HG02852 (cell line): ENCODE measurements around the gene MCAT.
"Not testable (repeated sequence)": the region's sequence is repeated elsewhere in the genome, so short reads cannot be mapped to it uniquely, and the experiment has no call there.

Experiments
- ATAC-seq: cut with Tn5 transposase; IDR thresholded peaks from one replicate; pipeline ENCODE4 v1.9.1; 2021; ENCODE audit warnings: mild to moderate bottlenecking, moderate library complexity; ENCODE audit not compliant: unreplicated experiment

The MCAT gene

DNA sequence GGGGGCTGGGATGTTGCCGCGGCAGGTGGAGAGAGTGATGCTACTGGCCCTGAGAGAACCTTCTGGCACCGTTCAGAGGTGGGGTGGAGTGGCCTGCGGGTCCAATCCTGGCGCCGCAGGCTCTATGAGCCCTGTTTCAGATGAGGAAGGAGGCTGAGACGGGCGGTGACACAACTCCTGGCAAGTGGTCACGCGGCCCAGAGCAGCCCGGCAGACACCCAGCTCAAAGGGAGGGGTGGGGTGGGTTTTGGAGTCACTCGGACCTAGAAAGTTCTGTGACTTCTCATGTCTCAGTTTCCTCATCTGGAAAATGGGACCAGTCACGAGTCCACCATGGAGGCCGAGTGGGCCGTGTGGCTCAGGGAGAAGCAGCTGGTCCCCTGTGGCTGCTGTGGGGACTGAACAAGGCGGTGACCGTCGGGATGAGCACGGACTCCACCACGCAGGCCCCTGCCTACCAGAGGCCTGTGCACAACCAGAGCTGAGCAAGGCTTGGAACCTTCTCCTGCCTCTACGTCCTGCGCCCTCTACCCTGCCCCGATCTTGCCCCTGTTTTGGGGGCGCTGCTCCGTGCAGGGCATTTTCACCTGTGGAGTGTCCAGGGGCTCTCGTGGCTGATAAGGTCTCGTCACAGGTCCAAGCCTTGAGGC is 11.8 kb upstream of the MCAT start:
- ATAC-seq: no peak

DNA sequence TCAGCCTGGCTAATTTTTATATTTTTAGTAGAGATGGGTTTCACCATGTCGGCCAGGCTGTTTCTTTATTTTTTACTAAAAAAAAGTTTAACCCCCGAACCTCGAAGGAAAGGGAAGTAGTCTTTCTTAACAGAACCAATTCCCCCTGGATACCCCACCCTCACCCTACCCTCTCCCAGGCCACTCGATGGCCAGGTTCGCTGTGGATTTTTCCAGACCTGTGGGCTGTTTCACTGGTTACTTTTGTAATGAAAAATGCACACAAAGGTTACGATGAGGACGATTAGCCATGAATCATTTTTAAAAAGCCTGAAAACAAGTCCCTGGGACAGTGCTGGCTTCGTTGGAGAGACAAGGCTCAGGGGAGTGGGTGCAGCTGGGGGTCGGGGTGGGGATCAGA is 10.7 kb upstream of the MCAT start:
- ATAC-seq: no peak

DNA sequence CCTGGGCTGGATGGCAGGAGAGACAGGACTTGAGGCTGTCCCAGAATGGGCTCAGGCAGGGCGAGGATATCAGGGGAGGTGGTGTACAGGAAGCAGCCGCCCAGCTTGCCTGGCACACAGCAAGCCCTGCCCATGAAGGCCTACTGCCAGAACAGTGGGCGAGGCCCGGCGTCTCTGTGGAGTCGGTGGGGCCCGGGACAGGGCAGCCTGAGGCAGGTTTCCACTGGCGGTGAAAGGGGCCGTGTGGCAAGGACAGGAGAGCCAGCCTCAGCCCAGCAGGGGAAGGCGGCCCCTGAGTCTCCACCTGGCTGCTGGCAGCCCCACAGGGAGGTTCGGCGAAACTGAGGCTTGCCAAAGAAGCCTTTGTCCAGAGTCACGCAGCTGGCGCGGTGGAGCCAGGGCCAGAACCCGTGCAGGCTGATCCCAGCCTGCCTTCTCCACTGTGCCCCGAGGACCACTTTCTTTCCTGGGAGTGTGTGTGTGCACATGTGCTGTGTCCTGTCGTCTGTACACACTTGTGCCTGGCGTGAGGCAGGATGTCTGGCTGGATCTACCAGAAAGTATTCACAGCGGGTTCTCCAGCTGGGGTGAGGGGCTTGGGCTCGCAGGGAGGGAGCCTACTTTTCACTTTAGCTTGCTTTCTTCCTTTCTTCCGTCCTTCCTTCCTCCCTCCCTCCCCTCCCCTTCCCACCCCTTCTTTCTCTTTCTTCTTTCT is 9.3 kb upstream of the MCAT start:
- ATAC-seq: no peak

DNA sequence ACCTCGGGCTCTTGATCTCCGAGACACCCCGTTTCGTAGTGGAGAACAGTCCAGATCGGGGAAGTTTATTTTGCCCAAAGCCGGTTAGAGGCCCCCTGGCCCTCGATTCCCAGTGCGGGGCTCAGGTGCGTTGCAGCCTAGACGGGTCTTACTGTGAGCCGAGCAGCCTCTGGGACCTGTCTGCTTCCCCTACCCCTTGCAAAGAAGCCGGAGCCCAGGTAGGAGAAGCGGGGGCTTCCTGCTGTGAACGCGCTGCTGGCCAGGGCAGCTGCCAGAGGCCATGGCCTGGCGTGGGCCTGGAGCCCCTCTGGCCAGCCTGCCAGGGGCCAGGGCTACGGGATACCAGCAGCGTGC is 8.8 kb upstream of the MCAT start:
- no peak for ATAC-seq

DNA sequence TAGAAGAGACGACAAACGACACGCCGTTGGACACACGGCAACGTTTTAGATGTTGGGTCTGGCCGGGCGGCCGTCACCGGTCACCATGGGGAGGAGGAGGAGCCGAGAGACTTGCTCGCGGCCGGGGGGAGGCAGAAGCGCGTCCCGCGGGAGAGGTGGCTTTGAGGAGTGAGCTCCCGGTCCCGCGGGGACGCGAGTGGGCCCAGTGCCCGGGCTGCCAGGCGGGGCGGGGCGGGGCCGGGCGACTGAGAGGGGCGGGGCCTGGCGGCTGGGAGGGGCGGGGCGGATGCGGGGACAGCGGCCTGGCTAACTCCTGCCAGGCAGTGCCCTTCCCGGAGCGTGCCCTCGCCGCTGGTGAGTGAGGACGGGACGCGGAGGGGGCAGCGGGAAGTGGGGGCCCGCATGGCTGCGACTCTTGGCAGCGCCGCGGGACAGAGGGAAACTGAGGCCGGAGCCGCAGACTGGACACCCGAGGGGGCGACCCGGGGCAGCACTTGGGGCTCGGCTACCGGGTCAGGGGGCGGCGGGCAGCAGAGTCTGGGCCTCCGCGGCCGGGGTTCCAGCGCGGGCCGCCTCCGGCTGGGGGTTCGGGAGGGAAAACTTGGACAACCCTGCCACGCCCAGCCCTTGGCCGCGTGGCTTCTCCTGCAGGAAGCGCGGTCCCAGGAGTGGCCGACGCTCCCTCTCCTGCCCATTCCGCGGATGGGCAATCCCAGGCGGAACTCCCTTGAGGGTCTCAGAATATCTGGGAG is 8.2 kb upstream of the MCAT start, which contains the start of gene TSPO:
TSPO (plus strand) TSS at position 309 of the 752 bp plus-strand sequence. CDS start 7,680 bp downstream, outside the sequence.
- ATAC-seq: no peak

DNA sequence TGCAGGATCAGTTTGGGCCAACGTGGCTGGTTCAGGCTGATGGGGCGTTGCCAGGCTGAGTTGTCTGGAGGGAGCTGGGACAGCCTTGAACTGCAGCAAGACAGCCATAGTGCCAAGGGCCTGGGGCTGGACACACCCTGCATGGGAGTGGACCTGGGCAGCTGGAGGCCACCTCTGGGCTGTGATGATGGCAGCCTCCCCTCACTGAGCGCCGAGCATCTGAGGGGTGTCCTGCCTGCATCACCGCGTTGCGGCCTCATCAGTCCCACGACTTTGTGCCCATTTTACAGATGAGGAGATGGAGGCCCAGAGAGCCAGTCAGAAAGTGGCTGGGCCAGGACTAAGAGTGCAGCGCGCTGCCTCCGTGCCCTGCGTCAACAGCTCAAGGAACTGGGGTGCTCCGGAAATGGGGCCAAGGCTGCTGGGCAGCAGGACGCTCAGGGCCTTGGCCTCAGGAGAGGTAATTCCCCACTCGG is 7.6 kb upstream of the MCAT start:
- no peak for ATAC-seq

DNA sequence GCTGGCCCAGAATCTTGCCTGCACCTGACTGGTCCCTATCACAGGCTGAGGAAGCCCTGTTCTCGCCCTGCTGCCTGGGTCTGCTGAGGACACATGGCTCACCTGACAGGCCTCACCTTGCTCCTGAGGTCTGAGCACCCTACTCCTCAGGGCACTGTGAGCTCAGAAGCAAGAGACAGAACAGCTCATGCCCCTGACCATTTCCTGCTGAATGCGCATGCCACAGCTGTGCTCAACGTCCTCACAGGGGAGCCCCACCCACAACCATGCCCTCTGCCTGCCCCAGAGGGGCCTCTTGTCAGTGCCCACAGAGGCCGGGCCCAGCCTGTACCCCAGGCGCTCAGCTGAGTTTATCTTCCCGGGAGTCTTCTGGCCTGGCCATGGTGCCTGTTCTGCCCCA is 5.4 kb upstream of the MCAT start:
- no peak for ATAC-seq

DNA sequence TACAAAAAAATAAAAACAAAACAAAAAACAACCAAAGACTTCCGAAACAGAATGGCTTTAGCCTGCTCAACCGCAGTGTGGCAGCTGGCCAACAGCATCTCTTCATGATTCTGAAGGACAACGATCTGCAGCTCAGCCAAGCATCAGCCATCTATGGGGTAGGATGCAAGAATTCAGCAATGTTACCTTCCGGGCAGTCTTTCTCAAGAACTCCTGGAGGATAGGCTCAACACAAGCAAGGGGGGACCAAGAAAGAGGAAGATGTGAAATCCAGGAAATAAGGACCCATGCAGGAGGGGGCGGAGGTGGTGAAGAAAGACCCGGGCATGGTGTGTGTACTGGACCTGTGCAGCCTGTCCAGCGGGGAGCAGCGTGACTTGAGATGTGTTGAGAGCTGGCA is 4.6 kb upstream of the MCAT start:
- ATAC-seq: no peak

DNA sequence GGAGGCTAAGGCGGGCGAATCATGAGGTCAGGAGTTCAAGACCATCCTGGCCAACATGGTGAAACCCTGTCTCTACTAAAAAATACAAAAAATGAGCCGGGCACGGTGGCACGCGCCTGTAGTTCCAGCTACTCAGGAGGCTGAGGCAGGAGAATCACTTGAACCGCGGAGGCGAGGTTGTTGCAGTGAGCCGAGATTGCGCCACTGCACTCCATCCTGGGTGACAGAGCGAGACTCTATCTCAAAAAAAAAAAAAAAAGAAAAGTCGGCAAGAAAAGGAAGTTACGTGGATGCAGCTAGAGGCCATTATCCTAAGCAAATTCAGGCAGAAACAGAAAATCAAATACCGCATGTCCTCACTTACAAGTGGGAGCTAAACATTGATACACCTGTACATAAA is 3.1 kb upstream of the MCAT start:
- not testable (repeated sequence) for ATAC-seq

DNA sequence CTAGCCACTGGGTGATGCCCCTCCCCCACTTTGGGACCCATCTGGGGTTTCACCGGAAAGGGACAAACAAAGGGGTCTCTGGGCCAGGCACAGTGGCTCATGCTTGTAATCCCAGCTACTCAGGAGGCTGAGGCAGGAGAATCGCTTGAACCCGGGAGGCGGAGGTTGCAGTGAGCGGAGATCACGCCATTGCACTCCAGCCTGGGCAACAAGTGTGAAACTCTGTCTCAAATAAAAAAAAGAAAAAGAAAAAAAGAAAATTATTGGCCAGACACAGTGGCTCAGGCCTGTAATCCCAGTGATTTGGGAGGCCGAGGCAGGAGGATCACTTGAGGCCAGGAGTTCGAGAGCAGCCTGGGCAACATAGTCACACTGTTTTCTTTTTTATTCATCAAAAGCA is 2.2 kb upstream of the MCAT start:
- ATAC-seq: not testable (repeated sequence)

DNA sequence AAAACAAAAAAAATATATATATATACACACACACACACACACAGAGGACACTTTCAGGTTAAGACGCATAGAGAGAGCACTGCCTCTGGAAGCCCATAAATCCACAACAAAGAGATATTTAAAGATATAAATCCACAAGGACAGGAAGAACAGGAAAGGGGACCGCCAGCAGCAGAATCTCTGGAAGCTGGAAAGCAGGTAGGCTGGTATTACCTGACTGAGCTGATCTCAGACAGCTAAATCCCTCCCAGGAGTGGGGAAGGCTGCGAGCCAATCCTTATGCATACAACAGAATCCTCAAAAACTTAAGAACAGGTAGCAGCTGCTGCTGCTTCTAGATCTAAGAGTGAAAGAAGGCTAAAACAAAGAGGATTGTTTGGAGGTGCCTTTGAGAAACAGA is 1.8 kb upstream of the MCAT start:
- no peak for ATAC-seq

DNA sequence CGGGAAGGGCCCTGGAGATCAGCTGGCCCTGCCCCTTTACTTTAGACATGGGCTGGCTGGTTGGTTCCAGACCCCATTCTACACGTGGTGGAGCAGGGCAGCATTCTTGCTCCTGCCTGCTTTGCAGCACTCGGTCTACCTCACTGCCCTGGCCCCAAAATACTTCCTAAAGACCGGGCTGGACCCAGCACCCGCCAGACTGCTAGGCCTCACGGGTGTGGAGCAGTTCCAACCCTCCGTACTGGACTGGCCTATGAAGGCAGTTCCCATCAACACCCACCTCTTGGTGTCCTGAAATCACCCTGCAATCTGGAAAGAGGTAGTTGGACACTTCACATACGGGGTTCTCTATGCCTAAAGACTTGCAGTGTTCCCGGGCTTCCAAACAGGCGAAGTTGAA is 6.4 kb downstream of the MCAT start:
- no peak for ATAC-seq

DNA sequence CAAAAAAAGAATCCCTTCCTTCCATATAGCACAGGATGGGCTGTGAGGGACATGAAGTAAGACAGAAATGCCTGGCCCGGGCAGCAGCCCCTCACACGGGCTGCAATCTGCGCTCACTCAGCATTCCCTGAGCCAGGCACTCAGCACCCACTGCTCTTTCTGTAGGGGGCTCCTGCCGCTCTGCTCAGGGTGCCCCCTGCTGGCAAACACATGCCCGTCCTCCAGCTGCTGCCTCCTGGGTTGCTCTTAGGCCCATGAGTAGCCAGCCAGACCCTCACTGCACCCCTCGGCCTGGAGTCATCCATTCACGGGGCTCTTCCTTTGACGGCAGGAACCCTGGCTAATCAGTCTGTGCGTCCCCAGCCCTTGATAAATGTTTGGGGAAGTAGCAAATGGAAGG is 6.9 kb downstream of the MCAT start:
- ATAC-seq: no peak

DNA sequence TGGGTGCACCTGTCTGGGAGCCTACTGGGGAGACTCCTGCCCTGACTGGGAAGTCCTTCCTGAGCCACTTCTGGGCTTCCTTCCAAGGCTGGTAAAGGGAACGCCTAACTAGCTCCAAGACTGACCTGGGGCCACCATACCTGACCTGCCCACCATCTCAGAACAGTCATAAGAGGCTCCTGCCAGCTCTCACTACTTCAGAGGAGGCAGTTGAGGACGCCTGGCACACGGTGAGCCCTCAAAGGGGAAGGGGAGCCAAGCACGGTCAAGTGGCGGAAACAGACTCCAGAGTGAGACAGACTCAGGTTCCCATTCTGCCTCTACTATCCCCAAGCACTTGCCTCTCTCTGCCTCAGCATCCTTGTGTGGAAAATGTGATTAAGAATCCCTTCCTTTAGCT is 7.6 kb downstream of the MCAT start:
- no peak for ATAC-seq

DNA sequence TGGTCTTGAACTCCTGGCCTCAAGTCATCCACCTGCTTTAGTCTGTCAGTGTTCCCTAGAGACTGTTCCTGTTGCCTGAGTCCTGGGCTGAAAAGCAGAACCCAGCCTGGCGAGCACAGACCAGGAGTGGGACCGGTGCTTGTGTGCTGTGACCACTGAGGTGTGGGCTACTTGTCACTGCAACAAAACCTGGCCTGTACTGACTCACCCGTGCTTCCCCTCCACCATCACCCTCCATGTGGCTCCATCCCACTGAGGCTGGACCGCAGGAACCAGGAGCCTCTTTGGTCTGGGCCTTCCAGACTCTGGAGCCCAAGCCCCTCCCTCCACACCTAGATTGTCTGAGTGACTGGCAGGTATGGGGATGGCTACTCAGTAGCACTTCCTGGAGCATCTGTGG is 8.6 kb downstream of the MCAT start:
- ATAC-seq: no peak

DNA sequence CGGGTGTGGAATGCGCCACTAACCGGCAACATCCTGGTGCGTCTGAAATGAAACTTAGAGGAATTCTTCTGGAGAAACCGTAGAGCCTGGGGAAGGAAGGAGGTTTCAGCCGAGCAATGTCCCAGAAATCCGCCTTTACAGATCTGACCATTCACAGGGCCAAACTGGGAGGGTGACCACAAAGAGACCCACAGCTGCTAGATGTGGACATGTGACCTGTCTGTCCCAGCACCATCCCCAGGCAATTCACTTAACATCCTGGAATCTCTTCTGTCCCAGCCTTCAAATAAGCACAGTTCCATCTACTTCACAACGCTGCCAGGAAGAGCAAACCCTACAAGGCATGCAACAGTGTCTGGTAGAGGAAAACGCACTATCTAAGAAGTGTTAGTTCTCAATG is 9.8 kb downstream of the MCAT start:
- no peak for ATAC-seq

DNA sequence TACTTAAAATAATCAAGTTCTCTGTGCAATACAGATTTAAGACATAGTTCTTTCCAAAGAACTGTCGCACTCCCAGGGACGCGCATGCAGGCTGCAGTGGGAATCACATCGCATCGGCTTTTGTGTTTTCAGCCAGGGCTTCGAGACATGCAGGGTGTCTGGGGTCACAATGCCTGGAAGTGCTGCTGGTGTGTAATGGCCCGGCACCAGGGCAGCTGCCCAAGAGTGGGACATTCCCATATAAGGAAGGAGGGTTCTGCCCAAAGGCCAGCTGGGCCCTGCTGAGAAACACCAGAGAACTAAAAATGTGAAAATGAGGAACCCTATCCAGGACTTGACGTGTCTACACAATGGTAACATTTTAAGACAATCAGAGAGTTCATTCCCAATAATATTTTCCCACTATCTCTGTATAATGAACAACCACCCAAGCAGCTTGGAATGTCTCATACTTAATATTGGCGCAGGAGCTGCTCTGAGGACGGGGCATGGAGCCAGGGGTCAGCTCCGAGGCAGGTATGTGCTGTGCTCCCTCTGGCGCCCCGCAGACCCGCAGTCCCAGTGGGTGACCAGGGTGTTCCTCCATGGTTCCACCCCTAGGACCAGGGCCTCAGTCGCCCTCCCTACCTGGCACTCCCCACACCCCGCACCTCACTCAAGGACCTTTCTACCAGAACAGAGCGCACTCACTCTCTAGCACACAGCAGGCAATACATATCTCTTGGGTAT is 11.3 kb downstream of the MCAT start:
- no peak for ATAC-seq

DNA sequence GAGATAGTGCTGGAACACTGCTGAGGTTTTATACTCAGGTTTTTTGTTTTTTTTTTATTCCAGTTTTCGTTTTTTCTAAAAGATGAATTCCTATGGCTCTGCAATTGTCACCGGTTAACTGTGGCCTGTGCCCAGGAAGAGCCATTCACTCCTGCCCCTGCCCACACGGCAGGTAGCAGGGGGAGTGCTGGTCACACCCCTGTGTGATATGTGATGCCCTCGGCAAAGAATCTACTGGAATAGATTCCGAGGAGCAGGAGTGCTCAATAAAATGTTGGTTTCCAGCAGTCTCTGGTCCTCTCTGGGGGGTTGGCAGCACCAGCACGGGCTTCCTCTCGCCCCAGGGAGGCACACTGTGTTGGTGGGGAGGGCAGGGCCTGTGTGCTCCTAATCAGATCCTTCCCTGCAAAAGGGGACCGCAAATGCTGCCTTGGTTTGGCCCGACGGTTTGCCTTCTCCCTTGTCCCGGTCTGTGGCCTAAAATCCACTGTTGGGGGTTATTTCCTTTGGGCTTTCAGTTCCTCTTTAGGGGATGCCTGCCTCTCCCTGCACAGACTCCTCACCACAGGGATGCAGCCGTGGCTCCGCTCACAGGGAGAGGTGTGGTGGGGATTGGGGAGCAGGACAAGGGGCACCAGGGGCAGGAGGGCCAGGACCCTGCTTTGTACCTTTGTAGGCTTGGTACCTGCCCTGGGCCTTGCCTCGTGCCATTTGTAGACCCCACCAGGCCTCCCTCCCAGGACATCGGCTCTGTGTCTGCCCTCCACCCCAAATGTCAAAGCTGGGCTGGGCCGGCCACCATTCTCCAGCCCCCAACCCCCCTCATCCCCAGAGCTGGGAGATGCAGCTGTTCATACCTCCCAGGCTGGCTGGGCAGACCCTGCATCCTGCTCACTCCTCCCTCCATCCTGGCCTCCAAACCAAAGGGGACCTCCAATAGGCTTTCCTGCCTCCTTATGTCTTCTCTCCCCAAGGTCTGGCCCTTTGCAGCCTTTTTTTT is 13.5 kb downstream of the MCAT start:
- no peak for ATAC-seq

DNA sequence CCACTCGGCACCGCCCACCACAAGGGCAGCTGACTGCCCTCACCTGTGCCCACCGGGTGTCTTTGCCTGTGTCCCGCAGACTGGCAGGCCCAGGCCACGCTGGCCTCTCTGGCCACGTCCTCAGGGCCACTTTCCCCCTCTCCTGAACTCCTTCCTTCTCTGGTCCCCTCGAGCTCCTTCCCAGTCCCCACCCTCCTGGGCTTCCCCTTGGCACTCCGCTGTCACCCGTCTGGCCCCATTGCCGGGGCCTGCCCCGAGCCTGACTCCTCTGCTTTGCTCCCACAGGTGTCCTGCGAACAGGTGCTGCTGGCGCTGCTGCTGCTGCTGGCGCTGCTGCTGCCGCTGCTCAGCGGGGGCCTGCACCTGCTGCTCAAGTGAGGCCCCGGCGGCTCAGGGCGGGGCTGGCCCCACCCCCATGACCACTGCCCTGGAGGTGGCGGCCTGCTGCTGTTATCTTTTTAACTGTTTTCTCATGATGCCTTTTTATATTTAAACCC is 14.2 kb downstream of the MCAT start:
- no peak for ATAC-seq

DNA sequence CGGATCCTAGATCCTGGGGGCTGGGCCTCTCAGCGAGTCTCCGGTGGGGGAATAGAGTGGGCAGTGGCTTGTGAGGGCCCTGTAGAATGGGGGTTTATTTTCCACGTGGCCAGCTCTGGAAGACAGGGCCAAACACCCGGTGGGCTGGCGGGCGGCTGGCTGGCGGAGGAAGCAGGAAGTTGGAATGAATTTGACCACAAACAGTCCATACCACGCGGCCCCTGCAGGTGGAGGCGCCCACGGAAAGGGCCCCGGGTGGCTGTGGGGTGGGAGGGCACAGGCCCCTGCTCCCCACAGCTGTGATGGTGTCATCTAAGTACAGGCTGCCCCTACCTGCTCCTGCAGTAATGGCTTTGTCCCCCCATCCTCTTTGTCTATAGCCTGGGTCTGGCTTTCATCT is 15.1 kb downstream of the MCAT start:
- ATAC-seq: no peak
